HG03460 (cell line): ENCODE measurements around the gene PRRT1B.

ENCODE experiments used
- ATAC-seq: cut with Tn5 transposase; IDR thresholded peaks from one replicate; pipeline ENCODE4 v1.9.1; 2021; ENCODE audit not compliant: unreplicated experiment

Gene PRRT1B

DNA sequence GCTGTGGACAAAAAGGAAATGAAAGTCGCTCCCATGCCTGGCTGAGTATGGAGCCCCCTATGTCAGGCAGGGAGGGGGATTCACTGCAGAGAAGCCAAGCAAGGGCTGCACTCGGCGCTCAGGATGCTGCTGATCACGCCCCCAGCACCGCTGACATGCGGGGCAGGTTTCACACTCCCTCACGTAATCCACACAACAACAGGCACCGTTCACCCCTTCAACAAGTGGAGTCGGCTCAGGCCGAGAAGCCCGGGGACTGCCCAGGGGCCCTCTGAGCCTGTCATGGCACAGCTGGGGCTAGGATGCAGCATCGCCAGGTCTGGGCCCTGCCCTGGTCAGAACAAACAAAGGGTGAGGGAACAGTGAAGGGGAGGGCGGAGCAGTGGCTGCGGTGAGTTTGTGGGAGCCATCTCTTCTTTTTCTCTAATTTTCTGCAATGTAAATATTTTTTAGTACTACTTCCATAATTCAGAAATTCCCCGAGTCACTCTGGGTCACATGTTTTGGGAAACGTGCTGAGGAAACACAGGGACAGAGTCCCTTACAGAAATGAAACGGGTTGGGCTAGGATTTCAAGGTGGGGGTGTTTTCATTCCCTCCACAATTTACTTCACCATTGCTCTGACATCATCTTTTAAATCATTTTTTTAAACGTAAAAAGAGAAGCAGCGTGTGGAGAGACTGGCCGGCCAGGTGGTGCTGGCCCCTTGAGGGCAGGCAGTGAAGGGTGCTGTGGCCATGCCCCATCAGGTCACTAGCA is 49.8 kb downstream of the PRRT1B start:
- no peak for ATAC-seq

DNA sequence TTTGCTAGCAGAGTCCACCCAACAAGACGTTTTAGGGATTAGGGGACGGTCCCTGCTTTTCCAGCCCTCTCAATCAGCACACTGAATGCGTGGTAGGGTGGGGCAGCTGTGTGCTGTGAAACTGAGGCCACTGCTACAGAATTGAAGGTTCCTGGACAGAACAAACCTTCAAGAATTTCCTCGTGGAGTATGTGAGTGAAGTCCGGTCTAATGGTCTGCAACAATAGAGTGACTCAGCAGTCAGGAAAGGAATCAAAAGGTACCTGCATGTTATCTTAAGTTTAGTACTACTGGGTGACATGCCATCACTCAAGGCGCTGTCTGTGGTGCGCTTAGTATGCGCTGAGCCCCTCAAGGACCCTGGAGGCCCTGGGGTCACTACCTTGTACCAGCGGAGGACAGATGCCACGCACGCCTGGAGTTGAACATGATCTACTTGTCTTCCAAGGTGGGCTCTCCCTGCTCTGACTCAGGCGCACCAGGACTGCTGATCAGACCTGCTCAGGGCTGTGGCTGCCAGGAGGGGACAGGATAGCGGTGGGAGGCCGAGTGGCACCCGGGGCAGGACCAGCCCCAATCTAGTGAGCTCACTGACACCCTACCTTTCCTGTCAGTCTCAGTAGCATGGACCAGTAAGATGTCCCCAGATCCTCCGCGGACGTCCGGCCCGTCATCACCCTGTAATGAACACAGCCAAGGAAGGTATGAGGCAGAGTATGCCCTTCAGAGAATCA is 50.5 kb downstream of the PRRT1B start:
- ATAC-seq = no peak

DNA sequence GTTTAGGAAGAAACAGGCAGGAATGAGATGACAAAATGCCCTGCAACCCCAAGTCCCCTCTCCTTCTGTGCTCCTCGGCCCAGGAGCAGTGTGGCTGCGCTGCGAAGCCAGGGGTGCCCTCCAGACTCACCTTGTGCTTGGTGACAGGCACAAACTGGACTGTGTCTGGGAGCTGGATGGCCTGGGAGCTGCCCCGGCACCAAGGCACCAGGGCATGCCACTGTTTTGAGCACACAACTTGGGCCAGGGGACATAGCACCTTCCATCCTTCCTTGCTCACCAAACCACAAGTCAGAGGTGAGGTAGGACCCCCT is 51.1 kb downstream of the PRRT1B start:
- no peak for ATAC-seq

DNA sequence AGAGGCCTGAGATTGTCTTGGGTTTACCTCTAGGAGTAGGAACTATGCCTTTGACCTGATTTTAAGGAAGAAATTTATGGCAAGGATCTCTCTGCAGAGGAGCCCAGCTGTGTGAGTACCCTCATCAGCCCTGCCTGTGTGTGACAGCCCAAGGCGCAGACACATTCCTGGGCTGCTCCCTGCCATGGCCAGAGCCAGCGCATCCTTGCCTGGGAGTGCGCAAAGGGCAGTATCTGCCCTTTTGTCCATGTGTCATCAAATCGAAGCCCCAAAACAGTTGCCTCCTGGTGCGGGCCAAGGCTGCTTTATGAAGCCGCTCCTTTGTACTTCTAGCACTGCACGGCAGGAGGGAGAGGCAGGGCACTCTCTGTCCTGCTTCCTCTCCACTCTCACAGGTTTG is 51.9 kb downstream of the PRRT1B start:
- ATAC-seq = no peak

DNA sequence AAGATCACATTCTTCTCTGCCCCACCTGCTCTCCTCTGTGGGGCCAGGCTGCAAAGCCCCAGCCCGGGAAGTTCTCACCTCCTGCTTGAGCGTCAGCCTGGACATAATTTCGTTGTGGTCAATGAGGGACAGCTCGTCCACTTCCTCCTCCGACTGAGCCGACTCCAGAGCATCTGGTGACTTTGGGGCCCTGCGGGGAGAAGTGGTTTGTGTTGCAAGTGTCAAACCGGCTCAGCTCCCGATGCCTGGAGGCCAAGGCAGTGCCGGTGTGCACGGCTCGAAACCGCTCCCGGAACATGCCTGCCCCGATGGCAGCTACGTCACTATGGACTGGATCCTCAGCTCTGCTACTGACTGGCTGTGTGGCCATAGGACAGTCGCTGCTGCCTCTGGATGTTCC is 52.8 kb downstream of the PRRT1B start:
- no peak for ATAC-seq

DNA sequence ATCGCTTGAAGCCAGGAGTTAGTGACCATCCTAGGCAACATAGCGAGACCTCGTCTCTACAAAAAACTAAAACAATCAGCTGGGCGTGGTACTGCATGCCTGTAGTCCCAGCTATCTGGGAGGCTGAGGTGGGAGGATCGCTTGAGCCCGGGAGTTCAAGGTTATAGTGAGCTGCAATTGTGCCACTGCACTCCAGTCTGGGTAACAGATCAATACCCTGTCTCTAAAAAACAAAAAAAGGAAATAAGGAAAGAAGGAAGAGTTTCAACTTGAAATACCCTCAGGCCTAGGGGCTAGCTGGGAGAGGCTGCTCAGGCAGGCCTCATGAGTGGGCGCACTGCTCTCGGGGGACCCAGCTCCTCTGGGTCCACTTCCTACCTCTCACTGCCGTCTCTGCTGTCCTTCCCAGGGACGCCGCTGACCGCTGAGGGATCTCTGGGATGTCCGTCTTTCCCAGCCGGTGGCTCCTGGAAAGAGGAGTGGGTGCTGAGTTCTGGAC is 56.4 kb downstream of the PRRT1B start:
- ATAC-seq = no peak

DNA sequence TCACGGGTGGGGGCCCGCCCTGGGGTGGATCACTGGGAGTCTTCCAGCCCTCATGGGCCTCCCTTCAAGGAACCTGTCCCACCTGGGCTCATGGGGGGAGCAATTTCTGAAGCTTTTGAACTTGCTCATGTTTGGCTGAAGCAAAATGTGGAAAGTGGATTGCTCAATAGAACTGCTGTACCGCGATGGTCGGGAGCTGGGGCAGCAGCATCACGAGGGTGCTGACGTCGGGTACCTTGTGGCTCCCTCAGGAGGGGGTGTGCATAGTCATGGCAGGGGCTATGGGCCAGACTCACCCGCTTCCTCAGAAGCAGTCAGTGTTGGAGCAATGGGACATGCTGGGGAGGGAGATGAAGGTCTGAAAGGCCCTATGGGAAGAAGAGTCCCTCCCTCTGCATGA is 57.9 kb downstream of the PRRT1B start:
- no peak for ATAC-seq

DNA sequence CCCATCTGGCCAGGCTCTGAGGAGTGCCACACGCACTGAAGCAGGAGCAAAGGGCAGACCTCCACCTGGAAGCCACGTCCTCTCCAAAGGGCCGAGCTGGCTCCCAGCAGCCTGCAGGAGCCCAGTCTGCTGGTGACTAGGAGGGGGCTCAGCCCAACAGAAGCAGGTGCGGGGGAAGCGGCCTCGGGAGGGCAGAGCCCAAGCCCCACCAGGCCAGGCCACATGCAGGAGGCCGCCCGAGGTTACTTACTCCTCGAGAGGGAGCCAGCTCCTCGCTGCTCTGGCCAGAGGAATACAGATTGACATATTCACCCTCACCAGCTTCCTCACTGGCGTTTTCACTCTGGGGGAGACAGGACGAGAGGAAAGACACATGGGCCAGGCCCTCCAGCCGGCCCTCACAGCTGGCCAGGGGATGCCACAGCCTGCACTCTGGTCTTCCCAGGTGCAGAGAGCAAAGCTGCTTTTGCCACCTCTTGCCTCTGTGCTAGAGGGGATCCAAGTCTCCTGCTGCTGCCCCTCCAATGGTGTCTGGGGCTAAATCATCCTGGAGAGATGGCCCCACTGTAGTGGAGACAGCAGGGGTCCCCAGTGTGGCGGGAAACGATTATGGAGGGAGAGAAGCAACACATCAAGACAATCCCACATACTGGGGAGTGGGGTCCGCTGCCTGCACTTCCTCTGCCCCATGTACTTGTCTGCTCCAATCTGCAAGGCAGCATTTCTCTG is 58.6 kb downstream of the PRRT1B start:
- ATAC-seq = no peak

DNA sequence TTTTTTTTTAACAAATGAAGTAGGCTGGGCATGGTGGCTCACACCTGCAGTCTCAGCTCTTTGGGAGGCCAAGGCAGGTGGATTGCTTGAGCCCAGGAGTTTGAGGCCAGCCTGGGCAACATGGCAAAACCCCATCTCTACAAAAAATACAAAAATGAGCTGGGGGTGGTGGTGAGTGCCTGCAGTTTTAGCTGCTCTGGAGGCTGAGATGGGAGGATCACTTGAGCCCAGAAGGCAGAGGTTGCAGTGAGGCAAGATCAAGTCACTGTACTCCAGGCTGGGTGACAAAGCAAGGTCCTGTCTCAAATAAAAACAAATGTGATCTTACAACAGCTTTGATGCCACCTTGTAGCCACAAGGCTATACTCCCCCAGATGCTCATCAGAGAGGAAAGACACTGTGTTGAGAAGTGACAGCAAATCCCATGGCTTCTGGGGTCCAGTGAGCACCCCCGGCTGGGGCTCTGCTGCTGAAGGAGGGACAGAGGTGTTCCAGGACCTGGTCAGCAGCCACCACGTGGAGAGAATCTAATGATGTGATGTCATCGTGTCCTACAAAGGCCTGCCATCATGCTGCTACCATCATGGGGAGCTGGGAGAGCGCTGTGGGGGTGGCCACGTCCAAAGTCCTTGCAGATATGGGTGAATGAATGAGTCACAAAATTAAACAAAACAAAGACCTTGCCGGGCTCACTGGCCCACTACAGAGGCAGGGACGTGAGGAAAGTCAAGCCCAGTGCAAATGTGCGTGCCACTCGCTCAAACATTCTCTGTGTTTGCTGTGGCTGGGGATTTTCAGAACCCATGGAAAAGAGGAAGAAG is 60.7 kb downstream of the PRRT1B start:
- ATAC-seq = no peak

DNA sequence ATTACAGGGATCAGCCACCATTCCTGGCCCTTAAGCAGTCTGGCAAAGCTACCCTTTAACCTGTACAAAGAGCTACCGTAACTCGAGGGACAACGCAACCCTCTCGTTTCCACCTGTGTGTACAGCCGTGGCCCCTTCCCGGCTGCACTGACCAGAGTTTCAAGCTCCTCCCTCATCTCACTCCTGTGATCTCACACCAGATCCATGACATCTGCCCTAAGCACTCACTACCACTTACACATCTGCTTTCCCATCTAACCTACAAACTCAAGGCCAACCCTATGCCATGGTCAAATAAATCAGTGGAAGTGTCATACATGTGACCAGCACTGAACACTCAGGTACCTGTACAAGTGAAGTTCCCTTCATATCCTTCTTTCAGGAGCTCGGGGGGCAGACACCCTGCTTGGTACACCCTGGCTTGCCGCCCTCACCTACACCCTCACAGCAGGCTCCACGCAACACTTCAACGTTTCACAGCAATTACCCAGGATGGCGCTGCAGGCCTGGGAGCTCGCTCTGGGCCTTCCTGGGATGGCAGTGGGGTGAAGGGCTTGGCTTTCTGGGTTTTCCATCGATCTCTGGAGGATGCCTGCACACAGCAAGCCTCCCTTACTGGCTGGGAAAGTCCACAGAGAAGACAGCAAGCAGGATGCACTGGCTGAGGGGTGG is 61.7 kb downstream of the PRRT1B start:
- ATAC-seq = no peak

DNA sequence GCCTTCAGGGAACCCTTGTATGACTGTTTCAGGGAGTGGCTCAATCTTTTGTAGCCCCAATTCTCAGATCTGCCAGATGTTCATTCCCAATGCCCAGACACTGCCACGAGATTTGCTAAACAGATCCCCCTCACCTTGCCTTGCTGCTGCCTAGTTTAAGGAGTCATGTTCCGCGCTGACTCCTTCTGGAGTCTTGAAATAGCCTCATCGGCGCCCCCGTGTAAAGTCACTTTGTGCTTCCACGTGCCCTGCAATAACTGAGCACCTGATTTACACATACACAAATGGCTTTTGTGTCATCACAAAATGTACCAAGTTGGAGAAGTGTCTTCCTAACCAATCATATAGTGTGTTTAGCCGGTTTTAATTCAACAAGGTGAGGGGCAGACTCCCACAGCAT is 62.3 kb downstream of the PRRT1B start:
- no peak for ATAC-seq

DNA sequence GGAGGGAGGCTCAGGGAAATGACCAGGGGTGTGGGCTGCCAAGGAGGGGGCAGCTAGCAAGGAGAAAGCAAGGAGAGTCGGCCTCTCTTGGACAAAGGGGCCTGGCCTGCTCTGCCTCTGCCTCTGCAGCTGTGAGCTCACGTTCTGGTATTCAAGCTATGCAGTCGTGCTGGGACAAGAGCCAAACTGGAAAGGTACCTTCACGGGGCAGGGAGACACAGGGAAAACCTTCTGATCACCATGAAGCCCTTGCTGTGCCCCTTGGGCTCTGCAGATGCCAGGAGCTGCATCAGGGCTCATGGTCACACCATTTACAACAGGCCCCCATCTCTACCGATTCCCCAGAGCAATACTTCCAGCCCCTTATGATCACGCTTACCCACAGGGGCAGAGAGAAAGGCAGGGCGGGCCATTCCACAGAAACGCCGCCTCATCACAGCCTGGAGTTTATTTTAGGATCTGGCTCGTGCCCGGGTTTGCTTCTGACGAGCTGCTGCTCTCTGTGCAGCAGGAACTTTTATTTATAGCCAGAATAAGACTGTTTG is 63.2 kb downstream of the PRRT1B start:
- ATAC-seq = no peak
